ENCODE data around the gene NR2E3.

GRCh38 chr15:71841563-71841962 lies 31.2 kb downstream of the NR2E3 start:
- TF ChIP-seq, protein P1, sequence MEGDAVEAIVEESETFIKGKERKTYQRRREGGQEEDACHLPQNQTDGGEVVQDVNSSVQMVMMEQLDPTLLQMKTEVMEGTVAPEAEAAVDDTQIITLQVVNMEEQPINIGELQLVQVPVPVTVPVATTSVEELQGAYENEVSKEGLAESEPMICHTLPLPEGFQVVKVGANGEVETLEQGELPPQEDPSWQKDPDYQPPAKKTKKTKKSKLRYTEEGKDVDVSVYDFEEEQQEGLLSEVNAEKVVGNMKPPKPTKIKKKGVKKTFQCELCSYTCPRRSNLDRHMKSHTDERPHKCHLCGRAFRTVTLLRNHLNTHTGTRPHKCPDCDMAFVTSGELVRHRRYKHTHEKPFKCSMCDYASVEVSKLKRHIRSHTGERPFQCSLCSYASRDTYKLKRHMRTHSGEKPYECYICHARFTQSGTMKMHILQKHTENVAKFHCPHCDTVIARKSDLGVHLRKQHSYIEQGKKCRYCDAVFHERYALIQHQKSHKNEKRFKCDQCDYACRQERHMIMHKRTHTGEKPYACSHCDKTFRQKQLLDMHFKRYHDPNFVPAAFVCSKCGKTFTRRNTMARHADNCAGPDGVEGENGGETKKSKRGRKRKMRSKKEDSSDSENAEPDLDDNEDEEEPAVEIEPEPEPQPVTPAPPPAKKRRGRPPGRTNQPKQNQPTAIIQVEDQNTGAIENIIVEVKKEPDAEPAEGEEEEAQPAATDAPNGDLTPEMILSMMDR (IDR thresholded peaks at IDR 0.05), result no peak
- no peak for TF ChIP-seq POLR2A (IDR thresholded peaks at IDR 0.05)

All from Peyer's patch (tissue), 4 donors.